ENCODE measurements around the gene PFKP.

Gene PFKP

GRCh38 chr10:3081383-3081981 is 14.1 kb downstream of the PFKP start:
- no peak overlapping the region for H3K27ac Mint-ChIP-seq (ENCODE audit: low read depth)
- H3K36me3 Mint-ChIP-seq (ENCODE audit: insufficient read depth) = peaks cover 18% of the 10 kb centered on the region
- no peaks in the 10 kb centered on the region for H3K9me3 Mint-ChIP-seq
- peaks cover 34% of the 10 kb centered on the region for H3K4me1 Mint-ChIP-seq
- H3K4me3 Mint-ChIP-seq = no peak overlapping the region
- ATAC-seq (replicated peaks; ENCODE audit: extremely low read depth, poor library complexity, severe bottlenecking) = no peak
- DNase-seq (ENCODE audit: low spot score in 2 of 2) = no peak
- no peaks in the 10 kb centered on the region for H3K27me3 Mint-ChIP-seq

GRCh38 chr10:3082290-3082689 is 14.9 kb downstream of the PFKP start:
- H3K36me3 Mint-ChIP-seq (ENCODE audit: insufficient read depth) = peaks cover 19% of the 10 kb centered on the region

GRCh38 chr10:3085785-3086567 is 18.6 kb downstream of the PFKP start:
- Mint-ChIP-seq H3K4me3 (no peak overlapping the region), H3K4me1 (peaks cover 12% of the 10 kb centered on the region), H3K36me3 (ENCODE audit: insufficient read depth) (peaks cover 22% of the 10 kb centered on the region), H3K27me3 (no peaks in the 10 kb centered on the region), H3K9me3 (no peaks in the 10 kb centered on the region), H3K27ac (ENCODE audit: low read depth) (no peak overlapping the region)
- ATAC-seq (replicated peaks; ENCODE audit: extremely low read depth, poor library complexity, severe bottlenecking) (no peak), DNase-seq (ENCODE audit: low spot score in 2 of 2) (no peak)

More at GRCh38 chr10:3082290-3082689, 14.9 kb downstream of the PFKP start:
- H3K4me3 Mint-ChIP-seq = no peak overlapping the region
- no peaks in the 10 kb centered on the region for H3K27me3 Mint-ChIP-seq
- H3K27ac Mint-ChIP-seq (ENCODE audit: low read depth) = no peak overlapping the region
- ATAC-seq (replicated peaks; ENCODE audit: extremely low read depth, poor library complexity, severe bottlenecking) = no peak
- no peak for DNase-seq (ENCODE audit: low spot score in 2 of 2)
- no peaks in the 10 kb centered on the region for H3K9me3 Mint-ChIP-seq
- peaks cover 28% of the 10 kb centered on the region for H3K4me1 Mint-ChIP-seq

- no peaks in the 10 kb centered on the region for H3K27me3 Mint-ChIP-seq
- H3K27ac Mint-ChIP-seq (ENCODE audit: low read depth) = no peak overlapping the region
- no peaks in the 10 kb centered on the region for H3K9me3 Mint-ChIP-seq
- peaks cover 13% of the 10 kb centered on the region for H3K36me3 Mint-ChIP-seq (ENCODE audit: insufficient read depth)
- peaks cover 45% of the 10 kb centered on the region for H3K4me1 Mint-ChIP-seq
- DNase-seq (ENCODE audit: low spot score in 2 of 2) (no peak), ATAC-seq (replicated peaks; ENCODE audit: extremely low read depth, poor library complexity, severe bottlenecking) (no peak)
- H3K4me3 Mint-ChIP-seq = no peak overlapping the region
These were observed 23.0 kb downstream of the PFKP start for GRCh38 chr10:3090388-3090787.

GRCh38 chr10:3090914-3091787 is 23.8 kb downstream of the PFKP start:
- Mint-ChIP-seq H3K9me3 (no peaks in the 10 kb centered on the region), H3K36me3 (ENCODE audit: insufficient read depth) (peaks cover 10% of the 10 kb centered on the region), H3K4me3 (no peak overlapping the region), H3K27ac (ENCODE audit: low read depth) (peak overlapping the region; percentile 45), H3K27me3 (no peaks in the 10 kb centered on the region), H3K4me1 (peaks cover 51% of the 10 kb centered on the region)
- DNase-seq (ENCODE audit: low spot score in 2 of 2) (no peak), ATAC-seq (replicated peaks; ENCODE audit: extremely low read depth, poor library complexity, severe bottlenecking) (no peak)

GRCh38 chr10:3091921-3092320 is 24.6 kb downstream of the PFKP start:
- Mint-ChIP-seq H3K4me1 (peaks cover 51% of the 10 kb centered on the region), H3K27ac (ENCODE audit: low read depth) (no peak overlapping the region), H3K36me3 (ENCODE audit: insufficient read depth) (peaks cover 10% of the 10 kb centered on the region), H3K4me3 (no peak overlapping the region), H3K27me3 (no peaks in the 10 kb centered on the region), H3K9me3 (no peaks in the 10 kb centered on the region)
- ATAC-seq (replicated peaks; ENCODE audit: extremely low read depth, poor library complexity, severe bottlenecking) = no peak
- DNase-seq (ENCODE audit: low spot score in 2 of 2) = no peak

- peaks cover 3% of the 10 kb centered on the region for H3K36me3 Mint-ChIP-seq (ENCODE audit: insufficient read depth)
- ATAC-seq (replicated peaks; ENCODE audit: extremely low read depth, poor library complexity, severe bottlenecking) (no peak), DNase-seq (ENCODE audit: low spot score in 2 of 2) (no peak)
- H3K9me3 Mint-ChIP-seq = no peaks in the 10 kb centered on the region
- H3K4me1 Mint-ChIP-seq = peaks cover 57% of the 10 kb centered on the region
- no peaks in the 10 kb centered on the region for H3K27me3 Mint-ChIP-seq
- no peak overlapping the region for H3K4me3 Mint-ChIP-seq
- peak overlapping the region; percentile 83 for H3K27ac Mint-ChIP-seq (ENCODE audit: low read depth)
These were observed 26.6 kb downstream of the PFKP start for GRCh38 chr10:3093996-3094395.

- Mint-ChIP-seq H3K9me3 (no peaks in the 10 kb centered on the region), H3K27me3 (no peaks in the 10 kb centered on the region), H3K4me3 (peak overlapping the region; percentile 4), H3K27ac (ENCODE audit: low read depth) (peak overlapping the region; percentile 55), H3K4me1 (peaks cover 57% of the 10 kb centered on the region), H3K36me3 (ENCODE audit: insufficient read depth) (peaks cover 7% of the 10 kb centered on the region)
- ATAC-seq (replicated peaks; ENCODE audit: extremely low read depth, poor library complexity, severe bottlenecking) = no peak
- DNase-seq (ENCODE audit: low spot score in 2 of 2) = no peak
These were observed 27.3 kb downstream of the PFKP start for GRCh38 chr10:3094609-3095036.

- peak overlapping the region; percentile 55 for H3K4me3 Mint-ChIP-seq
- H3K36me3 Mint-ChIP-seq (ENCODE audit: insufficient read depth) = peaks cover 12% of the 10 kb centered on the region
- ATAC-seq (replicated peaks; ENCODE audit: extremely low read depth, poor library complexity, severe bottlenecking) (peak; percentile 76), DNase-seq (ENCODE audit: low spot score in 2 of 2) (peak in 1 of 2 donors; percentile 32)
- H3K27me3 Mint-ChIP-seq = no peaks in the 10 kb centered on the region
- H3K27ac Mint-ChIP-seq (ENCODE audit: low read depth) = peak overlapping the region; percentile 55
- H3K4me1 Mint-ChIP-seq = peaks cover 57% of the 10 kb centered on the region
- H3K9me3 Mint-ChIP-seq = no peaks in the 10 kb centered on the region
These were observed 28.2 kb downstream of the PFKP start for GRCh38 chr10:3095373-3096139.

- no peak for DNase-seq (ENCODE audit: low spot score in 2 of 2)
- Mint-ChIP-seq H3K27ac (ENCODE audit: low read depth) (peak overlapping the region; percentile 55), H3K9me3 (no peaks in the 10 kb centered on the region)
These were observed 28.8 kb downstream of the PFKP start for GRCh38 chr10:3096149-3096548.

GRCh38 chr10:3097160-3097559 is 29.8 kb downstream of the PFKP start:
- Mint-ChIP-seq H3K27ac (ENCODE audit: low read depth) (no peak overlapping the region), H3K4me3 (no peak overlapping the region), H3K27me3 (no peaks in the 10 kb centered on the region), H3K36me3 (ENCODE audit: insufficient read depth) (peaks cover 12% of the 10 kb centered on the region), H3K9me3 (no peaks in the 10 kb centered on the region), H3K4me1 (peaks cover 44% of the 10 kb centered on the region)
- no peak for DNase-seq (ENCODE audit: low spot score in 2 of 2)
- ATAC-seq (replicated peaks; ENCODE audit: extremely low read depth, poor library complexity, severe bottlenecking) = no peak

More at GRCh38 chr10:3096149-3096548, 28.8 kb downstream of the PFKP start:
- Mint-ChIP-seq H3K4me1 (peaks cover 52% of the 10 kb centered on the region), H3K27me3 (no peaks in the 10 kb centered on the region), H3K4me3 (peak overlapping the region; percentile 55), H3K36me3 (ENCODE audit: insufficient read depth) (peaks cover 12% of the 10 kb centered on the region)
- ATAC-seq (replicated peaks; ENCODE audit: extremely low read depth, poor library complexity, severe bottlenecking) = peak; percentile 30

- no peaks in the 10 kb centered on the region for H3K27me3 Mint-ChIP-seq
- no peak for ATAC-seq (replicated peaks; ENCODE audit: extremely low read depth, poor library complexity, severe bottlenecking)
- H3K9me3 Mint-ChIP-seq = no peaks in the 10 kb centered on the region
- H3K4me3 Mint-ChIP-seq = no peak overlapping the region
- H3K27ac Mint-ChIP-seq (ENCODE audit: low read depth) = peak overlapping the region; percentile 13
- H3K4me1 Mint-ChIP-seq = peaks cover 29% of the 10 kb centered on the region
- H3K36me3 Mint-ChIP-seq (ENCODE audit: insufficient read depth) = peaks cover 24% of the 10 kb centered on the region
- DNase-seq (ENCODE audit: low spot score in 2 of 2) = no peak
These were observed 31.3 kb downstream of the PFKP start for GRCh38 chr10:3098689-3099088.
